Measurements from ENCODE around the gene FOXL2NB.
"Not testable (repeated sequence)": the region's sequence is repeated elsewhere in the genome, so short reads cannot be mapped to it uniquely, and the experiment has no call there.

FOXL2NB gene

DNA sequence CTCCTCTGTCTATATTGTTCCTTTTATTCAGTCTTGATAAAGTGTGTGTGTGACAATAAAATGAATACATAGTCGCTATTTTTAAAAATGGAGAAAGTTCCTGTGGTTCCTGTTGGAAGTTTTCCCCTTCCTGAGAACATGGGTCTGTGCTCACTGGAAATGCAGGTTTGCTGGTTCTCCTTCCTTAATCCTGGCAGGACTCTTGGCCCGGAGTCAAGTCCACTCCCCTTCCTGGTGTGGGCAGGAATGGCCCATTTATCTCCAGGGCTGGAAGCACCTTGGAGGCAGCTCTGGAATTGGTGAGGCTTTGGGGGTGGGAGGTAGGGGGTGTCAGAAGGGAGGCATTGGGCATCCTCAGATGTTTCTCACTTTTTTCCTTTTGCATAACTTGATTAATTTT, 30.2 kb upstream of the FOXL2NB start:
- no peak for TF ChIP-seq ZFX (IDR thresholded peaks at IDR 0.05; ENCODE audit: borderline replicate concordance)
- TF ChIP-seq, protein P1, sequence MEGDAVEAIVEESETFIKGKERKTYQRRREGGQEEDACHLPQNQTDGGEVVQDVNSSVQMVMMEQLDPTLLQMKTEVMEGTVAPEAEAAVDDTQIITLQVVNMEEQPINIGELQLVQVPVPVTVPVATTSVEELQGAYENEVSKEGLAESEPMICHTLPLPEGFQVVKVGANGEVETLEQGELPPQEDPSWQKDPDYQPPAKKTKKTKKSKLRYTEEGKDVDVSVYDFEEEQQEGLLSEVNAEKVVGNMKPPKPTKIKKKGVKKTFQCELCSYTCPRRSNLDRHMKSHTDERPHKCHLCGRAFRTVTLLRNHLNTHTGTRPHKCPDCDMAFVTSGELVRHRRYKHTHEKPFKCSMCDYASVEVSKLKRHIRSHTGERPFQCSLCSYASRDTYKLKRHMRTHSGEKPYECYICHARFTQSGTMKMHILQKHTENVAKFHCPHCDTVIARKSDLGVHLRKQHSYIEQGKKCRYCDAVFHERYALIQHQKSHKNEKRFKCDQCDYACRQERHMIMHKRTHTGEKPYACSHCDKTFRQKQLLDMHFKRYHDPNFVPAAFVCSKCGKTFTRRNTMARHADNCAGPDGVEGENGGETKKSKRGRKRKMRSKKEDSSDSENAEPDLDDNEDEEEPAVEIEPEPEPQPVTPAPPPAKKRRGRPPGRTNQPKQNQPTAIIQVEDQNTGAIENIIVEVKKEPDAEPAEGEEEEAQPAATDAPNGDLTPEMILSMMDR (IDR thresholded peaks at IDR 0.05): no peak
- peak overlapping the region; percentile 83 for H3K27ac ChIP-seq

GRCh38 chr3:138919325-138919724, 27.7 kb upstream of the FOXL2NB start:
- H3K27ac ChIP-seq: no peak overlapping the region
- TF ChIP-seq, protein P1 (IDR thresholded peaks at IDR 0.05): no peak
- no peak for TF ChIP-seq ZFX (IDR thresholded peaks at IDR 0.05; ENCODE audit: borderline replicate concordance)

- no peak overlapping the region for H3K27ac ChIP-seq
- no peak for TF ChIP-seq ZFX (IDR thresholded peaks at IDR 0.05; ENCODE audit: borderline replicate concordance)
Observed at GRCh38 chr3:138921316-138922292, 25.4 kb upstream of the FOXL2NB start.

DNA sequence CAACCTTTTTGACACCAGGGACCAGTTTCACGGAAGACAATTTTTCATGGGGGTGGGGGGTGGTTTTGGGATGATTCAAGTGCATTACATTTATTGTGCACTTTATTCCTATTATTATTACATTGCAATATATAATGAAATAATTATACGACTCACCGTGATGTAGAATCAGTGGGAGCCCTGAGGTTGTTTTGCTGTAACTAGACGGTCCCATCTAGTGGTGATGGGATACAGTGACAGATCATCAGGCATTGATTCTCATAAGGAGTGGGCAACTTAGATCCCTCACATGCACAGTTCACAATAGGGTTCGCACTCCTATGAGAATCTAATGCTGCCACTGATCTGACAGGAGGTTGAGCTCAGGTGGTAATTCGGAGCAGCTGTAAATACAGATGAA, 24.6 kb upstream of the FOXL2NB start:
- H3K27ac ChIP-seq: not testable (repeated sequence)

DNA sequence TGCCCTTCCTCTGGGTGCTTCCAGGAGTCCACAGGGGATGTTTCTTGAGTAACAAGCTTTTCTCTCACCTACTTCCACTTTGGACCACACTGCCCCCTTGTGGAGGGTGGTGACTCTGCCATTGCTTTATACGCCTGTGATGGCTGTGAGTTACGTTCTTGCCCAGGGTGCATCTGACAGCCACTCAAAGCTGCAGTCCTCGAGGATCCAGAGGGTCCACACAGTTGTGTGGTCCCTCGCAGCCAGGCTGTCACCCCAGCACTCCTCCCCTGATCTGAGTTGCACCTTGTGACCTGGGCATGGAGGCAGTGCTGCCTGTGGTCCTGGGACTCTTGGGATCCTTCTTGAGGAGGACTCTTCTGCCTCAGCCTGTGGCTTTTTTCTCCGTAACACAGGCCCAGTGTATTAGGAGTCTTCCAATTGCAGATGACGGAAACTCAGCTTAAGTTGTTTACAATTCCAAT, 23.5 kb upstream of the FOXL2NB start:
- H3K27ac ChIP-seq: no peak overlapping the region
- TF ChIP-seq, protein P1 (IDR thresholded peaks at IDR 0.05): peak; percentile 93
- TF ChIP-seq ZFX (IDR thresholded peaks at IDR 0.05; ENCODE audit: borderline replicate concordance): no peak

- no peak overlapping the region for H3K27ac ChIP-seq
- no peak for TF ChIP-seq ZFX (IDR thresholded peaks at IDR 0.05; ENCODE audit: borderline replicate concordance)
- TF ChIP-seq, protein P1 (IDR thresholded peaks at IDR 0.05): no peak
Observed at GRCh38 chr3:138928727-138929372, 18.2 kb upstream of the FOXL2NB start.

DNA sequence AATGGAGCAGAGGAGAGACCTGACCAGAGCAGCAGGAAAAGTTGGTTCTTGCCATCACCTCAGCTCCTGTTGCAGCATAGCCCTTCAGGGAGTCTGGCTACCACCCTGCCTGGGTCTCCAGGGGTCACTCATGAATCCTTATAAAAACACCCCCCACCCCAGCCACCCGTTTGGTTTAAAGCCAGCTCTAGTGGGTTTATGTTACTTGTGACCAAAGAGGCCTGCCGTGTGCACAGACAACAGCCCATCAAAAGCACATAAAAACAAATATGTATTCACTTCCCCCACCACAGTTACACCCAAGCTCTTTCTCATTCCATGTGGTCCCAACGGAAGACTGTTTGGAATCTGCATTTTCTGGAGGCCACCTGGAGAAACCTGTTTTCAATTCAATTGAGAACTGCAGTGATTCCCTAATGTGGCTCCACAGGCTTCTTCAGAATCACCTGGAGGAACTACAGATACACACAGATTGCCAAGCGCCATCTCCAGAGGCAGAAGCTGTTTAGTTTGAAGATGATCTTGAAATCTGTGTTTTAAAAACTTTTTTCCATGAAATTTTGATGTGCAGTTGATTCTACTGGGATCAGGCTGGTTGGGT, 13.8 kb upstream of the FOXL2NB start:
- TF ChIP-seq, protein P1 (IDR thresholded peaks at IDR 0.05): no peak
- TF ChIP-seq ZFX (IDR thresholded peaks at IDR 0.05; ENCODE audit: borderline replicate concordance): no peak
- H3K27ac ChIP-seq: no peak overlapping the region

Measured in 22Rv1 (cell line).